Epithelial cell of esophagus (primary cell): ENCODE data around the gene DLL4.

Experiments used
- DNase-seq: peaks from one replicate; pipeline ENCODE4 v3.0.0; 2010; ENCODE audit warnings: low read depth
- H3K4me3 ChIP-seq: 2 replicates; pipeline ENCODE4 v1.5.1; 2011; ENCODE audit warnings: mild to moderate bottlenecking, low read length, control low read depth
- CTCF ChIP-seq: IDR thresholded peaks from 2 replicates; pipeline ENCODE4 v1.5.1; 2011; ENCODE audit warnings: low read depth, mild to moderate bottlenecking, low read length, control low read depth, inconsistent platforms; ENCODE audit not compliant: insufficient read depth; ENCODE audit errors: missing control alignments

The DLL4 gene

GRCh38 chr15:40969363-40969762, 40.2 kb downstream of the DLL4 start:
- no peak for DNase-seq
- no peak overlapping the region for H3K4me3 ChIP-seq
- TF ChIP-seq CTCF, result no peak

- no peak overlapping the region for H3K4me3 ChIP-seq
- DNase-seq, result no peak
- no peak for TF ChIP-seq CTCF
Observed at GRCh38 chr15:40974879-40975278, 45.7 kb downstream of the DLL4 start.

- no peak overlapping the region for H3K4me3 ChIP-seq
- no peak for TF ChIP-seq CTCF
- DNase-seq, result no peak
Observed at GRCh38 chr15:40976819-40977218, 47.7 kb downstream of the DLL4 start.

- no peak overlapping the region for H3K4me3 ChIP-seq
- TF ChIP-seq CTCF, result no peak
- no peak for DNase-seq
Observed at GRCh38 chr15:40978141-40978540, 49.0 kb downstream of the DLL4 start.

GRCh38 chr15:40978562-40978961, 49.4 kb downstream of the DLL4 start:
- no peak for DNase-seq
- TF ChIP-seq CTCF, result no peak
- H3K4me3 ChIP-seq, result no peak overlapping the region

- H3K4me3 ChIP-seq, result no peak overlapping the region
- no peak for DNase-seq
Observed at GRCh38 chr15:40981186-40981585, 52.0 kb downstream of the DLL4 start.

More at GRCh38 chr15:40981186-40981585, 52.0 kb downstream of the DLL4 start:
- no peak for TF ChIP-seq CTCF
